WERI-Rb-1 (cell line): ENCODE measurements around the gene RNASEH2A.
A peak's percentile ranks its signal among the peaks of the same experiment; 100 is the strongest.

Source experiments
- DNase-seq: peaks from one replicate; pipeline ENCODE4 v3.0.0-alpha.2; 2020
- H3K27ac ChIP-seq: fragments of 250-450 bp; sonication (Bioruptor Pico); 2 replicates; pipeline ENCODE4 v1.5.1; 2020; ENCODE audit warnings: mild to moderate bottlenecking, moderate library complexity
- H3K27me3 ChIP-seq: fragments of 250-450 bp; sonication (Bioruptor Pico); 2 replicates; pipeline ENCODE4 v1.5.1; 2021; ENCODE audit warnings: mild to moderate bottlenecking, low read depth, moderate library complexity; ENCODE audit not compliant: insufficient read depth, severe bottlenecking
- H3K36me3 ChIP-seq: fragments of 250-450 bp; sonication (Bioruptor Pico); 2 replicates; pipeline ENCODE4 v1.5.1; 2020; ENCODE audit warnings: mild to moderate bottlenecking, moderate library complexity
- H3K4me3 ChIP-seq: 2 replicates; pipeline ENCODE4 v1.5.1; 2011; ENCODE audit warnings: low read depth, mild to moderate bottlenecking, control low read depth, low read length
- H3K9me3 ChIP-seq: fragments of 250-450 bp; sonication (Bioruptor Pico); 2 replicates; pipeline ENCODE4 v1.5.1; 2021; ENCODE audit warnings: mild to moderate bottlenecking, moderate library complexity; ENCODE audit not compliant: severe bottlenecking
- CTCF ChIP-seq: IDR thresholded peaks from 2 replicates; pipeline ENCODE4 v1.5.1; 2011; ENCODE audit warnings: low read depth, mild to moderate bottlenecking, control low read depth, inconsistent platforms, low read length

The RNASEH2A gene

GRCh38 chr19:12799742-12800465, 6.5 kb upstream of the RNASEH2A start:
- H3K36me3 ChIP-seq = peaks cover 42% of the 10 kb centered on the region
- no peak overlapping the region for H3K4me3 ChIP-seq
- no peak for DNase-seq
- TF ChIP-seq CTCF = no peak
- no peaks in the 10 kb centered on the region for H3K9me3 ChIP-seq
- no peak overlapping the region for H3K27ac ChIP-seq
- H3K27me3 ChIP-seq = no peaks in the 10 kb centered on the region

GRCh38 chr19:12800466-12800770, 6.0 kb upstream of the RNASEH2A start:
- Histone ChIP-seq H3K27ac (no peak overlapping the region), H3K9me3 (no peaks in the 10 kb centered on the region), H3K36me3 (peaks cover 42% of the 10 kb centered on the region), H3K27me3 (no peaks in the 10 kb centered on the region), H3K4me3 (peak overlapping the region; percentile 86)
- TF ChIP-seq CTCF = no peak
- DNase-seq = no peak

- Histone ChIP-seq H3K9me3 (no peaks in the 10 kb centered on the region), H3K36me3 (peaks cover 42% of the 10 kb centered on the region), H3K27me3 (no peaks in the 10 kb centered on the region), H3K27ac (peak overlapping the region; percentile 92), H3K4me3 (peak overlapping the region; percentile 86)
- DNase-seq = no peak
- no peak for TF ChIP-seq CTCF
Measured at GRCh38 chr19:12800923-12801465, 5.4 kb upstream of the RNASEH2A start.

- no peaks in the 10 kb centered on the region for H3K27me3 ChIP-seq
- TF ChIP-seq CTCF = 0 out of 2 replicates have a peak, but pooled peaks have one; percentile 2
- DNase-seq = peak; percentile 82
- H3K4me3 ChIP-seq = peak within 1 kb of the TSS; percentile 86
- peaks cover 42% of the 10 kb centered on the region for H3K36me3 ChIP-seq
- peak within 1 kb of the TSS; percentile 92 for H3K27ac ChIP-seq
- H3K9me3 ChIP-seq = no peaks in the 10 kb centered on the region
Measured at GRCh38 chr19:12801466-12802266, 4.7 kb upstream of the RNASEH2A start, which contains the start of the genes PRDX2 and THSD8. TSS of gene PRDX2 (minus strand) at chr19:12801800. CDS start at chr19:12801261, 539 bp downstream. TSS of gene THSD8 (plus strand) at chr19:12802069. CDS start at chr19:12802072, 3 bp downstream.

- Histone ChIP-seq H3K9me3 (no peaks in the 10 kb centered on the region), H3K27ac (peak overlapping the region; percentile 92), H3K4me3 (peak overlapping the region; percentile 86), H3K27me3 (no peaks in the 10 kb centered on the region), H3K36me3 (peaks cover 41% of the 10 kb centered on the region)
- TF ChIP-seq CTCF = no peak
- no peak for DNase-seq
Measured at GRCh38 chr19:12802267-12803106, 3.9 kb upstream of the RNASEH2A start.
